Large intestine (tissue), 12 donors: Measurements from ENCODE around the gene CATSPER4. TPM values are rescaled to one million over a fixed set of nuclear protein-coding genes. Genes with fewer than 3 reads are reported as not detected.

Experiments
- DNase-seq, 2 donors: peaks; one replicate each; pipeline versions ENCODE4 v3.0.0 to v3.0.0-alpha.2; 2013
- H3K27ac ChIP-seq: one replicate; pipeline ENCODE4 v1.5.1; 2013; ENCODE audit warnings: low read length
- H3K27me3 ChIP-seq: 2 replicates; pipeline ENCODE4 v1.6.1; 2013; ENCODE audit warnings: low read length; ENCODE audit not compliant: control insufficient read depth, insufficient read depth
- H3K36me3 ChIP-seq: 2 replicates; pipeline ENCODE4 v1.6.1; 2013; ENCODE audit warnings: low read length; ENCODE audit not compliant: control insufficient read depth, insufficient read depth
- H3K4me1 ChIP-seq: one replicate; pipeline ENCODE4 v1.6.1; 2013; ENCODE audit warnings: low read length; ENCODE audit not compliant: control insufficient read depth, insufficient read depth
- H3K4me3 ChIP-seq: one replicate; pipeline ENCODE4 v1.5.1; 2013; ENCODE audit warnings: low read length
- H3K9me3 ChIP-seq: one replicate; pipeline ENCODE4 v1.6.1; 2013; ENCODE audit warnings: mild to moderate bottlenecking, low read depth, low read length, moderate library complexity; ENCODE audit not compliant: control insufficient read depth
- WGBS: methylation state at CpG from one replicate; pipeline ENCODE4 v1.1.5; 2013; ENCODE audit warnings: low lambda C conversion rate; ENCODE audit not compliant: insufficient coverage; 5-methylcytosine and 5-hydroxymethylcytosine counted together
- long read RNA-seq, 11 donors: transcript quantifications; one replicate each; lab custom pipeline, GENCODE V29; 2026
- polyA plus RNA-seq: library from polyadenylated mRNA; unstranded; fragments of 120-200 nt; gene quantifications from one replicate; pipeline ENCODE4 v1.2.1, GENCODE V29; 2013

The CATSPER4 gene
- 0.12 TPM for polyA plus RNA-seq
- long read RNA-seq, donor 1, result 0 reads
- long read RNA-seq, donor 2, result 0 reads
- long read RNA-seq, donor 3, result 0 reads
- long read RNA-seq, donor 4, result 0 reads
- long read RNA-seq, donor 5, result 0 reads
- long read RNA-seq, donor 6, result 0 reads
- long read RNA-seq, donor 7, result 0 reads
- long read RNA-seq, donor 8, result 0 reads
- long read RNA-seq, donor 9, result 0 reads
- long read RNA-seq, donor 10, result 0 reads
- long read RNA-seq, donor 11, result 0 reads

GRCh38 chr1:26190373-26190987 is at the start of gene CATSPER4:
Gene CATSPER4 (plus strand): TSS chr1:26190602. CDS start chr1:26190628, 26 bp downstream.
- H3K36me3 ChIP-seq, result peaks cover 29% of the 10 kb centered on the region
- no peaks in the 10 kb centered on the region for H3K9me3 ChIP-seq
- H3K27ac ChIP-seq, result no peak within 1 kb of the TSS
- no peaks in the 10 kb centered on the region for H3K4me1 ChIP-seq
- DNase-seq, result peak in 1 of 2 donors; percentile 25
- H3K4me3 ChIP-seq, result no peak within 1 kb of the TSS
- no peaks in the 10 kb centered on the region for H3K27me3 ChIP-seq
- no CpG with 5 or more reads among the region's 16 CpGs for WGBS

GRCh38 chr1:26142159-26142558 is 48.2 kb upstream of the CATSPER4 start:
- Histone ChIP-seq H3K27me3 (no peaks in the 10 kb centered on the region), H3K27ac (no peak overlapping the region), H3K4me3 (no peak overlapping the region), H3K9me3 (no peaks in the 10 kb centered on the region), H3K36me3 (no peaks in the 10 kb centered on the region), H3K4me1 (no peaks in the 10 kb centered on the region)
- DNase-seq, result no peak
- WGBS, result 93% methylated on average over 2 of the region's 8 CpGs

- Histone ChIP-seq H3K9me3 (no peaks in the 10 kb centered on the region), H3K36me3 (no peaks in the 10 kb centered on the region), H3K4me1 (no peaks in the 10 kb centered on the region), H3K27me3 (no peaks in the 10 kb centered on the region), H3K4me3 (no peak overlapping the region), H3K27ac (no peak overlapping the region)
- no CpG with 5 or more reads among the region's 19 CpGs for WGBS
- DNase-seq, result peak; percentile 72 to 73
These were observed 45.1 kb upstream of the CATSPER4 start for GRCh38 chr1:26145041-26145959.

GRCh38 chr1:26145960-26146294 is 44.5 kb upstream of the CATSPER4 start:
- no peaks in the 10 kb centered on the region for H3K4me1 ChIP-seq
- no peaks in the 10 kb centered on the region for H3K9me3 ChIP-seq
- H3K27me3 ChIP-seq, result no peaks in the 10 kb centered on the region
- no peak overlapping the region for H3K27ac ChIP-seq
- DNase-seq, result no peak
- no CpG with 5 or more reads among the region's 6 CpGs for WGBS
- H3K4me3 ChIP-seq, result no peak overlapping the region
- no peaks in the 10 kb centered on the region for H3K36me3 ChIP-seq

- Histone ChIP-seq H3K9me3 (no peaks in the 10 kb centered on the region), H3K4me1 (no peaks in the 10 kb centered on the region), H3K27ac (no peak overlapping the region), H3K27me3 (peaks cover 4% of the 10 kb centered on the region), H3K36me3 (no peaks in the 10 kb centered on the region), H3K4me3 (no peak overlapping the region)
- DNase-seq, result no peak
These were observed 41.5 kb upstream of the CATSPER4 start for GRCh38 chr1:26148887-26149286.

GRCh38 chr1:26153966-26154532 is 36.4 kb upstream of the CATSPER4 start:
- Histone ChIP-seq H3K4me1 (no peaks in the 10 kb centered on the region), H3K27me3 (peaks cover 30% of the 10 kb centered on the region), H3K9me3 (no peaks in the 10 kb centered on the region), H3K4me3 (no peak overlapping the region), H3K36me3 (no peaks in the 10 kb centered on the region), H3K27ac (no peak overlapping the region)
- no CpG with 5 or more reads among the region's 5 CpGs for WGBS
- DNase-seq, result no peak

- Histone ChIP-seq H3K9me3 (no peaks in the 10 kb centered on the region), H3K4me3 (no peak overlapping the region), H3K27me3 (peaks cover 30% of the 10 kb centered on the region), H3K36me3 (no peaks in the 10 kb centered on the region), H3K4me1 (no peaks in the 10 kb centered on the region), H3K27ac (no peak overlapping the region)
- no peak for DNase-seq
- 88% methylated on average over 1 of the region's 9 CpGs for WGBS
These were observed 35.7 kb upstream of the CATSPER4 start for GRCh38 chr1:26154750-26155149.

- peaks cover 36% of the 10 kb centered on the region for H3K27me3 ChIP-seq
- H3K9me3 ChIP-seq, result no peaks in the 10 kb centered on the region
- H3K27ac ChIP-seq, result no peak overlapping the region
- H3K4me1 ChIP-seq, result no peaks in the 10 kb centered on the region
- no peaks in the 10 kb centered on the region for H3K36me3 ChIP-seq
- no peak overlapping the region for H3K4me3 ChIP-seq
- DNase-seq, result no peak
- 80% methylated on average over 2 of the region's 21 CpGs for WGBS
These were observed 34.8 kb upstream of the CATSPER4 start for GRCh38 chr1:26155370-26156284.

GRCh38 chr1:26156285-26157038 is 33.9 kb upstream of the CATSPER4 start:
- no peak overlapping the region for H3K4me3 ChIP-seq
- peaks cover 7% of the 10 kb centered on the region for H3K4me1 ChIP-seq
- peaks cover 4% of the 10 kb centered on the region for H3K9me3 ChIP-seq
- DNase-seq, result no peak
- no peaks in the 10 kb centered on the region for H3K36me3 ChIP-seq
- H3K27ac ChIP-seq, result no peak overlapping the region
- 70% methylated on average over 2 of the region's 12 CpGs for WGBS
- H3K27me3 ChIP-seq, result peaks cover 44% of the 10 kb centered on the region
